Measurements from ENCODE around the gene NCK2.

GRCh38 chr2:105872830-105873229, 128.1 kb downstream of the NCK2 start:
- no peak for TF ChIP-seq CTCF (IDR thresholded peaks at IDR 0.05)
- TF ChIP-seq POLR2A (IDR thresholded peaks at IDR 0.05), result no peak
